NCI-H446 treated with DMSO at 0.1 percent for 48 hours (cell line): ENCODE results near the gene ZC3H8.

ENCODE experiments used
- DNase-seq: peaks from one replicate; lab custom pipeline; 2025; lab: John Stamatoyannopoulos, UW

The ZC3H8 gene

GRCh38 chr2:112164876-112165275 lies 90.0 kb downstream of the ZC3H8 start:
- no peak for DNase-seq

GRCh38 chr2:112163541-112163981 lies 91.3 kb downstream of the ZC3H8 start:
- DNase-seq = no peak

GRCh38 chr2:112162956-112163355 lies 91.9 kb downstream of the ZC3H8 start:
- no peak for DNase-seq

- no peak for DNase-seq
Measured at GRCh38 chr2:112162341-112162740, 92.5 kb downstream of the ZC3H8 start.
